HG03521 (cell line): ENCODE data around the gene FEN1.

Experiments
- ATAC-seq: cut with Tn5 transposase; IDR thresholded peaks from one replicate; pipeline ENCODE4 v1.9.1; 2021; ENCODE audit warnings: mild to moderate bottlenecking, moderate library complexity; ENCODE audit not compliant: unreplicated experiment

FEN1 gene

GRCh38 chr11:61793083-61793828, 545 bp downstream of the FEN1 start:
- no peak for ATAC-seq

DNA sequence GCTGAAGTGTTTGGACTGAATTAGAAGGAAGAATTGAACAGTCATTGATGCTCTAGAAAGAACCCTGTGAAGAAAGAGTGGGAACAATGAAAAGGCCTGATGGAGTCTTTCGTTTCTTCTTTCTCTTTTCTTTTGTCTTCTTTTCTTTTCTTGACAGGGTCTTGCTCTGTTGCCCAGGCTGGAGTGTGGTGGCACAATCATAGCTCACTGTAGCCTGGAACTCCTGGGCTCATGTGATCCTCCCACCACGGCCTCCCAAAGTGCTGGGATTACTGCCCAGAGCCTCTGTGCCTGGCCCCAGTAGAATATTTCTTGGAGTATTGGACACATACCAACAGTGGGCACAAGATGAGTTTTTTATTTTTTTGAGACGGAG, 1.1 kb downstream of the FEN1 start:
- ATAC-seq: no peak

- ATAC-seq: no peak
Observed at GRCh38 chr11:61794579-61794978, 1.9 kb downstream of the FEN1 start.

GRCh38 chr11:61795459-61795858, 2.7 kb downstream of the FEN1 start:
- no peak for ATAC-seq

DNA sequence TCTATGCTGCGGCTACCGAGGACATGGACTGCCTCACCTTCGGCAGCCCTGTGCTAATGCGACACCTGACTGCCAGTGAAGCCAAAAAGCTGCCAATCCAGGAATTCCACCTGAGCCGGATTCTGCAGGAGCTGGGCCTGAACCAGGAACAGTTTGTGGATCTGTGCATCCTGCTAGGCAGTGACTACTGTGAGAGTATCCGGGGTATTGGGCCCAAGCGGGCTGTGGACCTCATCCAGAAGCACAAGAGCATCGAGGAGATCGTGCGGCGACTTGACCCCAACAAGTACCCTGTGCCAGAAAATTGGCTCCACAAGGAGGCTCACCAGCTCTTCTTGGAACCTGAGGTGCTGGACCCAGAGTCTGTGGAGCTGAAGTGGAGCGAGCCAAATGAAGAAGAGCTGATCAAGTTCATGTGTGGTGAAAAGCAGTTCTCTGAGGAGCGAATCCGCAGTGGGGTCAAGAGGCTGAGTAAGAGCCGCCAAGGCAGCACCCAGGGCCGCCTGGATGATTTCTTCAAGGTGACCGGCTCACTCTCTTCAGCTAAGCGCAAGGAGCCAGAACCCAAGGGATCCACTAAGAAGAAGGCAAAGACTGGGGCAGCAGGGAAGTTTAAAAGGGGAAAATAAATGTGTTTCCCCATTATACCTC, 3.3 kb downstream of the FEN1 start:
- no peak for ATAC-seq

GRCh38 chr11:61797263-61797944, 4.7 kb downstream of the FEN1 start:
- ATAC-seq: no peak

- ATAC-seq: no peak
Observed at GRCh38 chr11:61799665-61800284, 7.1 kb downstream of the FEN1 start.

DNA sequence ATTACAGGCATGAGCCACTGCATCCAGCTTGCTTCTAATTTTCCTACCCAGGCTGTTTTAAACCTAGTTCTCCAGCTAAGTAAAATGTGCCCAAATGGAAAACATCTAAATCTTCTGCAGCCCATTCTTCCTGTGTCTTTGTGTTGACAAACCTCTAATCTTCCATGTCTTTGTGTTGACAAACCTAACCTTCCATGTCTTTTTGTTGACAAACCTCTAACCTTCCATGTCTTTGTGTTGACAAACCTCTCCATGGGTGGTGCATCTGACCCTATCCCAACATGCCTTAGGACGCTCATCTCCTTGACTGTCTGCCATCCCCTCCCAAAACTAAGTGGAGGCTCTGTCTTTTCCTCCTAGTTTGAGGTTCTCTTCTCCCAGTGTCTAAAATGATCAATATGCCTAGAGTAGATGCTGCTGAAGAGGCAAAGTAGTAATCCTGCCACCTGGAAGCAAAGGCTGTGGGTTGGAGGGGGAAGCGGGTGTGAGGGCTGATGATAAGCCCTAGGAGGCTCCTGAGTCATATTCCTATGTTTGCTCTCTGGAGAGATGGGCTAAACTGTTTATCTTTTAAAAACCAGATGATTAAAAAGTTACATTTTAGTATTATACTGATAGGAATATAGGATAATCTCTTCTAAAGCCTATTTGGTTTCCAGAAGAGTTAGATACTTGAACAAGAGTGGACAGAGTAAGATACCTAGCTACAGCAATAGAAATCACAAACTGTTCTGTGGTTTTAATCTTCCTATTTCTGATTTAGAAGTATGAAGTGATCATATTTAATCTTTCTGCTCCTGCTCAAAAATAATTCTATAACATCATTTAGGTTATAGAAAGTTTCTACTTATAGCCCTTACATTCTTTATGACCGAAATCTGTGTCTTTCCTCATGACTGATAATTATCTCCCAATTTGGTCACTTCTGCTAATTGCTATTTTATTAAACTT, 7.9 kb downstream of the FEN1 start:
- ATAC-seq: no peak

DNA sequence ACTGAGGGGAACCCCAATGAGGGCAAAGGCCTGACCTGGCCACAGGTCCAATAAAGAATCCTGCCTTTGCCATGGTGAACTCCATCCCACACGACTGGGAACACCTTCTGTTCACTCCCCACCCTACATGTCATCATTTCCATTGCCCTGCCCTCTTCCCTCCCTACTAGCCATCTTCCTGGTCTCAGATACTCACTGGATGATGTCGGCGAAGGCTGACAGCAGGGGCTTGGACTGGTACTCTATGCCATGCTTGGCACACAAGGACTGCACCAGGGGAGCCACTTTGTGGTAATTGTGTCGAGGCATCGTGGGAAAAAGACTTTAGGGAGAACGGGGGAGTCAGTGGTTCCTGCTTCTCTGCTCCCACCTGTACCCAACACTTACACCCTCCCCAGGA, 9.9 kb downstream of the FEN1 start:
- ATAC-seq: no peak

DNA sequence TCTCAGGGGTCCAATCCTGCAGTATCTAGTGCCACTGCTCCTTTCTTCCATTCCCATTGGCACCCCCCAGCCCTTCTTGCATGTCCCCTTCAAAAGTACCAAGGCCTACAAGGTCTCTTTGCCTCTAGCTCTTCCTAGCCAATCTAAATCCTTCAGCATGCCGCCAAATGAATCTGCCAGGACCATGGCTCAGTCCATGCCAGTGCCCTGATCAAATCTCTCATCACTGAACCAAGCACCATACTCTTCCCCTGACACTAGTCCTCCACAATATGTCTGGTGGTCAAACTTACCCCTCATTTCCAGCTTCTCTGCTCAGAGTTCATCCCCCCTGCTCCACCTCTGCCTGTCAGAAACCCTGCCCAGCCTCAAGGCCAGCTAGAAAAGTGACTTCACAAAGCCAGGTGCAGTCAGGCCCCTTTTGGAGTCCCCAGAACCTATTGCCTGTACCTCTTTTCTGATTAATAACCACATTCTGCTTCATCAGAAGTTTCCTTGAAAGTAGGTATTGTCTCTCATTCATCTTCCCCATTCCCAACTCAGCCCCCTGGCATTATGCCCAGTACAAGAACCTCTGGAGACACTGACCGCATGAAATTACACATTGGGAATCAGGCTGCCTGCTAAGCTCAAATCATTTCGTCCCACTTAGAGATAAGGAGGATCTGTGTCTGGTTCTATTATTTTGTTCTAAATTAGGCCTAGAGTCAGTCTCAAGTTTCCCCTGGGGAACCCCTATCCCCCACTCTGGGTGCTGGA, 11.4 kb downstream of the FEN1 start:
- no peak for ATAC-seq

DNA sequence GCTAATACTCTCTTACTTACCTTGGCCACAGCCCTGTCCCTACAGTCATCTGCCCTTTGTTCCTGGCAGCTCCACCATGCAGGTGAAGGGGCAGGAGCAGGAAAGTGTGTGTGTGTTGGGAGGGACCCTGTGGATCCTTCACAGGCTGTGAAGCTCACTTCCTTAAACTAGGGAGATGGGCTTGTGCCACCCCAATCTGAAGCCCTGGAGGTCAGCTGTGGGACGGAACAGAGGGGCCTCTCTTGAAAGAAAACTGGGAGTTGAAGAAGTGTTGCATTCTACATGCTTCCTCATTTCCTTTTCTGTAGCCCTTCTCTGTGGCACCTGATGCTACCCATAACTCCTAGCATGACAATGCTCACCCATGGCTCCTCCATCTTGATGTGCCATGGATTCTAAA, 12.4 kb downstream of the FEN1 start:
- no peak for ATAC-seq

DNA sequence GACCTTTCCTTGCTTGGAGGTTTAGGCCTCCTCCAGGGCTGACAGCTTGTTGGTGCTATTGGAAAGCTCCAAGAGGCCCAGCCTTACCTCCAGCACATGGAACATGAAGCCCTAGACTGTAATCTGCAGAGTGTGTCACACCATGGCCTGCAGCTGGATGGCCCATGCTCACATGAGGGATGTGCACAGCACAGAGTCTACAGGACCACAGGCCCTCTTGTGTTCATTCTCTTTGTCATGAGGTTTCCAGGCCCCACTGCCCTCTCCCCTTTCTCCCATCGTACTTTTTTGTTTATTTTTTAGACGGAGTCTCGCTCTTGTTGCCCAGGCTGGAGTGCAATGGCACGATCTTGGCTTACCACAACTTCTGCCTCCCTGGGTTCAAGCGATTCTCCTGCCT, 14.1 kb downstream of the FEN1 start:
- no peak for ATAC-seq

- ATAC-seq: no peak
Observed at GRCh38 chr11:61810671-61811175, 18.0 kb downstream of the FEN1 start.

DNA sequence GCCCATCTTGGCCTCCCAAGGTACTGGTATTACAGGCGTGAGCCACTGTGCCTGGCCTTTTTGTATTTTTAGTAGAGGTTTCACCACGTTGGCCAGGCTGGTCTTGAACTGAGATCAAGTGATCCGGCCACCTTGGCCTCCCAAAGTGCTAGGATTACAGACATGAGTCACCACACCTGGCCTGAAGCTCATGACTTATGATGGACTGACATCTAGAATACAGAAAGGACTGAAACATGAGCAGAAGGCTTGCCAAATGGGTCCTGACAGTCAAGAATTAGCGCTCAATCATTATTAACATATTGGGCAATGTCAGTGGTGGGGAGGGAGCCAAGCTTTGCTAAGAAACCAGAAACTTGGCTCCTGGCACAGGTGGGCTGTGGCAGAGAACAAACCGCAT, 19.1 kb downstream of the FEN1 start:
- ATAC-seq: no peak

DNA sequence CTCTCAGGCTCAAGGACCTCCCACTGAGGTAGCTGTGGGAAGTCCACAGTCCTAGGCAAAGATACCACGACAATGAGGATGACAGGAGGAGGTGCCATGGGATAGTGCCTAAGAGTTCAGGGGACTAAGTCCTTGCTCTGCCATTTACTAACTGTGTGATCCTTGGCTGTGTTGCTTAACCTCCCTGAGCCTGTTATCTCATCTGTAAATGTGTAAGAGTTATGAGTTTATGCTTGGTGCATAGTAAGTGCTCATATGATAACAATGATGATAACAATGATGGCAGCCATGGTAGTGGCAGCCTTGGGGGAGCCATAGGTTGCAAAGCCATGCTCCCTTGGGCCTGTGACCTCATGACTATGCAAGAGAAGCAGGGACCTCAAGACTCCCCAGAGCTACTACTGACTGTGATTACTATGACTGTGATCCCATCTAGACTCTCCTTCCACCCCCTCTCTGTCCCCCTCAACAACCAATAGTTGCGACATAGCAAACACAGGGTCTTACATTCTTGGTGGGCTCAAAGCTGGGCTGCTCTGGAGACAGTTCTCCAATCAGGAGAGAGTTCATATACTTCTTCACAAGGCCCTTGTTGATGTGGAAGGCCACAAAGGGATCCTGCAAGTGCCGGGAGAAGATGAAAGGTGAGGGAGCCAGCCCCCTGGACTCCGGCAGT, 20.2 kb downstream of the FEN1 start:
- no peak for ATAC-seq

GRCh38 chr11:61814247-61814957, 21.7 kb downstream of the FEN1 start:
- ATAC-seq: no peak

GRCh38 chr11:61814958-61815789, 22.5 kb downstream of the FEN1 start:
- peak; percentile 50 for ATAC-seq
